NCI-H2081 treated with DMSO at 0.1 percent for 48 hours (cell line): ENCODE measurements around the gene SCUBE3.

ENCODE experiments used
- DNase-seq: peaks from one replicate; lab custom pipeline; 2025; lab: John Stamatoyannopoulos, UW

SCUBE3 gene

DNA sequence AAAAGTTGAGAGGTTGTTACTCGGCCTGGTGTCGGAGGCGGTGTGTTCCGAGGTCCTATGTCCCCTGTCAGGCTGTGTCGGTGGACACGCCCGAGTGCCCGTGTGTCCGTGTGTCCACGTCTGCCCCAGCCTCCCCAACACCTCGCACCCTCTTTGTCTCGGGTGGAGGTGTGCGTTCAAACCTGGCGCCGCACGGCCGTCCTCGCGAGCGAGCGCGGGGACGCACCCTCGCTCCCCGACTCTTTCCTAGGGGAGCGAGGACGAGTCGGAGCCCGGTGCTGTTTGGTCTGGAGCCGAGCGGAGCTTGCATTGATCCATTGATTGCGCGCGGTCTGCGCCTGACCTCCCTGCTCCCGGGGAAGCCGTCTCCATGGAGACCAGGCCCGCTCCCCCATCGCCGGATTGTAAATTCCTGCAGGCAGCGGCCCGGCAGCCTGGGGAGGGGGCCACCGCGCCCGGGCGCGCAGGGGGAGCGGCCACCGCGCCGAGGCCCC, 411 bp upstream of the SCUBE3 start:
- no peak for DNase-seq

DNA sequence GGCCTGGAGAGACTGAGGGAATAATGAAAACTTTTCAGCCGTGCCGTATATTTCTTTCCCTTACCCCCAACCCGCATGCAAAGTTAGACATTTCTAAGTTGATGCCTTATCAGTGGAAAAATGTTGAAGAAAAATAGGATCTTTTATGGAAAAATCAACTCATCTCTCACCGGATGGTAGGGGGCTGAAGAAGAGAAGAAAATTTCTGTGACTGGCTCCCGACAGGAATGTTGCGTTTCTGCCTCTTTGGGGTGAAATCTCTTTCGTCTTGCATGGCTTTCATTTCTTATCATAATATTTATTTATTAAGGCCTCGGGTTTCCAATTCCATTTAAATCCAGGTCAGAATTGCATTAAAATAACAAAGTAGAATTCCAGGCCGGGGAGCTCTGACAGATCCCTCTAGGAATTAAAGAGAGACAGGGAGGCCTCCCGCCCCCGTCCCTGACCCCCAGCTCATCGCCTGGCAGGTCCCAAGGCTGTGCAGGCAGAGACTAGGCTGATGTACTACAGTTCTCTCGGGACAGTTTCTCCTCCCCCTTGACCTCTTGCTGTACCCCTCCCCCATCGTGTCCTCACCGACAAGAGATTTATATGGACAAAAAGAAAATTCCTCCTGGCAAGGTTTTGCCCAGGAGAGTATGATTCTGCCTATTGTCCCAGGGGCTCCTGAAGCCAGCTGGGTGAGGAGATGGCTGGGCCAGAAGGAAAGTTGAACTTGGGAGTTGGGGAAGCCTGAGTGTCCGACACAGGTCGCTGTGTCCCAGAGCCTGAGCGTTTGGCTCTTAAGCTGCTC, 1.3 kb downstream of the SCUBE3 start:
- DNase-seq = no peak

- DNase-seq = no peak
Observed at GRCh38 chr6:35215665-35216411, 2.1 kb downstream of the SCUBE3 start.

DNA sequence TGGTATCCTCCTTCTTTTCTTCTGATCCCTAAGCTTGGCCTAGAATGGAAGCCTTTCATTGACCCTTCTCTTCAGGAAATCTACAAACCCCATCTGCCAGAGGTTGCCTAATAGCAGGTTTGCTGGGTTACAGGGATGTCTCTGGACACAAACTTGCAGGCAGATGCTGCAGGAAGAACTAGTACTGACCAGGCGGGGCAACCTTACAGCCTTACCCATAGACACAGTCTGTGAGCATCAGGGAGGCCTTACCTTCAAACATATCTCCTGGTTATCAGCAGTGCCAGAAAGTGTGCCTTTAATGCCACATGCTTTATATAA, 2.6 kb downstream of the SCUBE3 start:
- DNase-seq = no peak

DNA sequence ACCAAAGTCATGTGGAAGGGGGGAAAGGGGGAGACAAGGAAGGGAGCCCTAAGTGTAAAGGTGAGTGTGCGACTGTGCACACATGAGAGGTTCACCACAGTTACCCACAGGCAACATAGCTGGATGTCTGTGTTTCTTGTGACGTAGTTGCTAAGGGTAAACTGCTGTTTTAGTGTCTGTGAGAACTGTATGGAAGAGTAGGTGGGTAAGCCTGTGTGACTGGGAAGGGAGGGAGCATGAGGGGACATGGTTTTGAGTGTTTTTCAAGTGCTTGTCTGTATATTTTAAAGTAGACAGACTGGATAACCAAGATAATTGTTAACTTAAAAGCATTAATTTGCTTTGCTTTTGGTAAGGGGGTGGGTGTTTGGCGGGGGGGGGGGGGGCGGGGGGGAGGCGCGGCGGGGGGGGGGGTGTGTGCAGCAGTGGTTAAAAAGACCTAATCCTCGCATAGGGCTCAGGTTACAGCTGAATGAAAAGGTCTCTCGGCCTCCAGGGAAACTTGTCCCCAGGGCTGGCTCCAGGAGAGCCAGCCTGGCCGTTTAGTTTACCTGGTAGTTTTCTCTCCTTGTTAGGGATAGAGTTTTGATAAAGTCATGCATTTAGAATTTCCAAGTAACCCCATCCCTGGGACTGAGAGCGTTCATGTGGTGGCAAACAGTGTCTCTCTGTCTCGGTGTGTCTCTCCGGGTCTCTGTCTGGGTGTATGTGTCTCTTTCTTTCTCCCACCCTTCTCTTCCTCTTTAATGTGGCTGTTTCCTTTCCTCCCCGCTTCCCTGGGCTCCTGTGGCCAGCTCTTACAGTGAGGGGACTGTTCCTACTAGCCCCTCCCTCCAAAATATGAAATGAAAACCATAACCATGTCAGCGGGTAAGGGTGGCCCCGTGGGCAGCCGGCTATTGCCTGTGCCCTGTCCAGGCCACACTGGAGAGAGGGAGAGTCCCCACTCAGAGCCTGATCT, 3.4 kb downstream of the SCUBE3 start:
- no peak for DNase-seq

DNA sequence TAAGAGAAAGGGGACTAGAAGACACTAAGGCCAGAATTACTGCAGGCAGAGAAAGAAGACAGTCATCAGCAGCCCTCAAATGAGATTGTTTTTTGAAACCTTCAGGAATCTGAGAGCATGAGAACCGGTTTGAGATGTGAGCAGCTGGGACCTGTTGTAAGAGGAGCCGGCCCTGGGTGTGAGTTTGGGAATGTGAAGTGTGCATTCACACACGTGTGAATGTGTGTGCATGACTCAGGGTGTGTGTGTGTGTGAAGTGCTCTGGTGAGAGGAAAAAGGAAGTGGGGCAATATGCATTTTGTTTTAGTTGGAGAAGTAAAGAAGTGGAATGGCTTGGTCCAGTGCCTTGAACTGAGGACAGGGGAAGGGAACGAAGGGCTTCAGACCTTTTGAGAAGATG, 4.3 kb downstream of the SCUBE3 start:
- DNase-seq = no peak

GRCh38 chr6:35218456-35218855, 4.7 kb downstream of the SCUBE3 start:
- DNase-seq = no peak

- peak; percentile 21 for DNase-seq
Observed at GRCh38 chr6:35219683-35220326, 6.0 kb downstream of the SCUBE3 start.

DNA sequence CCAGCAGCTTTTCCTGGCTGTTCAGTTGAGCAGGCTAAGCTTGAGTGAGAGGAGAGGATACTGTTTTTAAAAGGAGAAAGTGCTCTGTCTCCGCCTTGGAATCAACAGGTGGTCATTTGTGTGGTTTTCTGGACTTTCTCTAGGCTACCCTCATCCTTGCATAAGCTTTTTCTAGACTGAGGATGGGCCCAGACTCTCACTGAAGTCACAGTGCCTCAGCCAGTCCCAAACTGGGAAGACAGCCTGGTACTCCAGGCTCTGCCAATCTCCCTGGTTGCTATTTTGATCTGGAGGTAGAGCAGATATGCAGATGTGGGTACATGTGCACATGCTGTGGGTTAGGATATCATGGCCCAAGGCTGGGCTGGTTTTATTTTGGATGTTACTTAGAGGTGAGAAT, 7.0 kb downstream of the SCUBE3 start:
- DNase-seq = no peak

GRCh38 chr6:35223396-35223795, 9.6 kb downstream of the SCUBE3 start:
- DNase-seq = no peak

- DNase-seq = no peak
Observed at GRCh38 chr6:35224720-35225119, 11.0 kb downstream of the SCUBE3 start.

- peak; percentile 42 for DNase-seq
Observed at GRCh38 chr6:35228481-35228880, 14.7 kb downstream of the SCUBE3 start.

DNA sequence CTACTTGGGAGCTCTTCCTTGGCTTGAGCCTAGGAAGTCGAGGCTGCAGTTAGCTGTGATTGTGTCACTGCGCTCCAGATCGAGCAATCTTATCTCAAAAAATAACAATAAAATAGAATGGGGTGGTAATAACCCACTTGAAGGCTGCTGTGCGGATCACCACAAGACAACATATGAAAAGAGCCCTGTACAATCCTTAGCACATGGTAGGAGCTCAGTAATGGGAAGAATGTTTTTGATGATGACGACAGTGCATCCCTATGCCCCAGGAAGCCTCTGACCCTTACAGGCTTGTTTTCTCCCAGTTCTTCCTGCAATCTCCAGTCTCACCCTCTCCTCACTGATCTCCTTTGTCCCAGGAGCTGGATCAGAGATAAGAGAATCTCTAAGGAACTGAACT, 15.5 kb downstream of the SCUBE3 start:
- DNase-seq = no peak

- no peak for DNase-seq
Observed at GRCh38 chr6:35230498-35230897, 16.7 kb downstream of the SCUBE3 start.

DNA sequence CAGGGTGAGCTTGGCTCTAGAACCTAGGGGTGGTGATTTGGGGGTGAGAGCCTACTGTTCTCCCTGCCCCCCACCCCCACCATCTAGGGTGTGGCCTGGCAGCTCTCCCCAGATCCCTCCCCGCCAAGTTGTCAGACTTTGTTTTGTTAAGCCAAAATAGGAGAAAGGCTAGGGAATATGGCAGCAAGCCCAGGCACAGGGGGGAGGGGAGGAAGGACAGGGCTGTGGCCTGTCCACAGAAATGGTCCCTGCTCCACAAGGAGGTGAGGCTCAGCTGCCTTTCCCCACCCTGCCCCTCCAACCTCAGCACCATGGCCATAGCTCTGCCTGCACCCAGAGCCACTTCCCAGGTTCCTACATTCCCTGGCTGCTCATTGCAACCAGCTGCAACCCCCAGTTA, 17.2 kb downstream of the SCUBE3 start:
- DNase-seq = no peak

DNA sequence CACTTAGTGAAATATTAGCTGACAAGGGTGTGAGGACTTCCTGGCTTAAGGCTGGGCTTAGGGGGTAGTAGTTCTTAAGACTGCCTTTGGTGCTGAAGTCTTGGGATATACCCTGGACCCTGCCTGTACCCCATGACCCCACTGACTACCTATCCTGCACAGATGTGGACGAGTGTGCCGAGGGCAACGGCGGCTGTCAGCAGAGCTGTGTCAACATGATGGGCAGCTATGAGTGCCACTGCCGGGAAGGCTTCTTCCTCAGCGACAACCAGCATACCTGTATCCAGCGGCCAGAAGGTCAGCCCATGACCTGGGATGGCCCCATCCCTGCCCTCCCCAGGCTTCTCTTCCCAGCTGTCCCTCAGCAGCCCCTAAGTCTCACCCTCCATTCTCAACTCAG, 17.8 kb downstream of the SCUBE3 start:
- DNase-seq = no peak

GRCh38 chr6:35234901-35235300, 21.1 kb downstream of the SCUBE3 start:
- no peak for DNase-seq

GRCh38 chr6:35236223-35236622, 22.5 kb downstream of the SCUBE3 start:
- no peak for DNase-seq

DNA sequence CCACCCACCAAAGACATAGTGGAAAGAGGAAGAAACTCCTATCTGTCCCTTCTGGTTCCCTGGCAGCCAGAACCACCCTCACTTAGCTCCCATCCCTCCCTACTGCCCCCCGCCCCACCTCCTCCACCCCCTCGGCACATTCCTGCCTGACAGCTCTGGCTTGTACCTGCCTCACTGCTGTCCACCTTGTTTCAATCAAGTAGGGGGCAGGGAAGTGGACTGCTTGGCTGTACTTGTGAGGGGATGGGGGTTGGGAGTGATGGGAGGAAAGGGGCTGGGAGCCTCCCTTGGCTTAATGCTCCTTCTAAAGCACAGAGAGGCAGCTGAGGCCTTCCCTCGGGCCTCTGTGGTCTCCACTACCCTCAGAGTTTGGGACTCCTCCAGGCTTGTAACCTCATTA, 23.7 kb downstream of the SCUBE3 start:
- DNase-seq = no peak

GRCh38 chr6:35238843-35239289, 25.1 kb downstream of the SCUBE3 start:
- DNase-seq = no peak

DNA sequence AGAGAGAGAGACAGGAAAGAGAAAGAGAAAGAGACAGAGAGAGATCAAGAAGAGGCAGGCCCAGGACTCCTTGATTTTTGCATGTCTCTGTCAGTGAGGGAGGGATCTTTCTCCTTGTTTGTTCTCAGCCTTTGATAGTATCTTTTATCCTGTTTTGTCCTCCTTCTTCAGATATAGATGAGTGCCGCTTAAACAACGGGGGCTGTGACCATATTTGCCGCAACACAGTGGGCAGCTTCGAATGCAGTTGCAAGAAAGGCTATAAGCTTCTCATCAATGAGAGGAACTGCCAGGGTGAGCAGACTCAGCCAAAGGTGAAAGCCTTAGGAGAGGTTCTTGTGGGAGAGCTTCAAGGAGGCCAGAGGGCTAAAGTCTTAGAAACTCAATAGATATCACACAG, 25.8 kb downstream of the SCUBE3 start:
- no peak for DNase-seq
